LNCaP clone FGC (cell line): ENCODE data around the gene FN3K.

Experiments used
- DNase-seq: peaks from one replicate; pipeline ENCODE4 v3.0.0-alpha.2; 2011; ENCODE audit warnings: low read depth
- H3K4me3 ChIP-seq: 2 replicates; pipeline ENCODE4 v1.5.1; 2011; ENCODE audit warnings: mild to moderate bottlenecking, low read depth, low read length, control low read depth
- TF ChIP-seq, protein P1 (sequence below): IDR thresholded peaks from 2 replicates; pipeline ENCODE4 v1.5.1; 2012; ENCODE audit warnings: mild to moderate bottlenecking; ENCODE audit not compliant: control insufficient read depth, insufficient read depth; ENCODE audit errors: extremely low read depth

Gene FN3K

DNA sequence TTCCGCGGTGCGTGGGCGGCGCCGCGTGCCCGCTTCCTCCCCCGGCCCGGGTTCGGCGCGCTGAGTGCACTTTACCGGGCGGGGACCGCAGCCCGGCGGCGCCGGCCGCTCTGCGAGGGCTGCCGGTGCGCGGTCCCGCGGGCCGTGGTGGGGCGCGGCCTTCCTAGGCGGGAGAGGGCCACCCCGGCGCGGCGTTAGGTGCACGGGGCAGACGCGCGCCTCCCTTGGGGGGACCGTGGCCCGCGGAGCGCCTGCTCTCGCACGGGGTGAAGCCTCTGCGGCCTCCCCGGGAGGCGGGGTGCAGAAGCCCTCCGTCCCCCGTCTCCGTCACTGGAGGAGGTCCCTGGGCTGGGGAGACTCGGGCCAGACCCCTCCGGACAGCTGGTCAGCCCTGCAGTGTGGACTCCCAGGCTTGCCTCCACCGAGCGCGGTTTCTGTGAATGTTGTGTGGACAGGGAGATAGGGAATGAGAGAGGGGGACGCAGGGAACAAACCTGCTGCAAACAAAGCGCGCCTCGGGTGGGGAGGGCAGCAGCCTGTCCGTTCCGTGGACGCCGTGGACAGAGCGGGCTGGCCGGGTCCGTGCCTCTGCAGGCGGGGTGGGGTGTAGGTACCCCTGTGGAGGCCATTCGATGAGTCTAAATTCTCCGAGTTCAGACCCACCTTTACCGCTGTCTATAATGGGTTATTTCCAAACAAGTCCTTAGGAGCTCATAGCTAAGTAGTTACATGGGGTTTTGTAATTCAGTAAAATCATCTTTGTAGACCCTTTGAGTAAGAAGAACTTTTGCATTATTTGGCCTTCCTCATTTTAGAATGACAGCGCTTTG, 17.2 kb downstream of the FN3K start:
- no peak for DNase-seq
- H3K4me3 ChIP-seq: peak overlapping the region; percentile 85

DNA sequence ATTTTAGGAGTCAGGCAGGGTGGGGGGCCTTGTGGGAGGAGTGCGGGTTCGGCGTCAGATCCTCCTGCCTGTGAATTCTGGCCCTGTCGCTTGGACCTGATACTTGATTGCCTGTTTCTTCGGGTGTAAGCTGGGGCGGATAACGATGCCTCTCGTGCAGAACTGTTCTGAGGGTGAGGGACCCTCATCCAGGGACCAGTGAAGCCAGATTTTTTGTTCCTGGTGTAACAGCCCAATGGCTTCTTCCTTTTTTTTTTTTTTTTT, 17.7 kb downstream of the FN3K start:
- H3K4me3 ChIP-seq: peak overlapping the region; percentile 85
- DNase-seq: no peak
- TF ChIP-seq, protein P1, sequence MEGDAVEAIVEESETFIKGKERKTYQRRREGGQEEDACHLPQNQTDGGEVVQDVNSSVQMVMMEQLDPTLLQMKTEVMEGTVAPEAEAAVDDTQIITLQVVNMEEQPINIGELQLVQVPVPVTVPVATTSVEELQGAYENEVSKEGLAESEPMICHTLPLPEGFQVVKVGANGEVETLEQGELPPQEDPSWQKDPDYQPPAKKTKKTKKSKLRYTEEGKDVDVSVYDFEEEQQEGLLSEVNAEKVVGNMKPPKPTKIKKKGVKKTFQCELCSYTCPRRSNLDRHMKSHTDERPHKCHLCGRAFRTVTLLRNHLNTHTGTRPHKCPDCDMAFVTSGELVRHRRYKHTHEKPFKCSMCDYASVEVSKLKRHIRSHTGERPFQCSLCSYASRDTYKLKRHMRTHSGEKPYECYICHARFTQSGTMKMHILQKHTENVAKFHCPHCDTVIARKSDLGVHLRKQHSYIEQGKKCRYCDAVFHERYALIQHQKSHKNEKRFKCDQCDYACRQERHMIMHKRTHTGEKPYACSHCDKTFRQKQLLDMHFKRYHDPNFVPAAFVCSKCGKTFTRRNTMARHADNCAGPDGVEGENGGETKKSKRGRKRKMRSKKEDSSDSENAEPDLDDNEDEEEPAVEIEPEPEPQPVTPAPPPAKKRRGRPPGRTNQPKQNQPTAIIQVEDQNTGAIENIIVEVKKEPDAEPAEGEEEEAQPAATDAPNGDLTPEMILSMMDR: no peak

More for the DNA sequence above, 17.2 kb downstream of the FN3K start:
- TF ChIP-seq, protein P1: no peak

DNA sequence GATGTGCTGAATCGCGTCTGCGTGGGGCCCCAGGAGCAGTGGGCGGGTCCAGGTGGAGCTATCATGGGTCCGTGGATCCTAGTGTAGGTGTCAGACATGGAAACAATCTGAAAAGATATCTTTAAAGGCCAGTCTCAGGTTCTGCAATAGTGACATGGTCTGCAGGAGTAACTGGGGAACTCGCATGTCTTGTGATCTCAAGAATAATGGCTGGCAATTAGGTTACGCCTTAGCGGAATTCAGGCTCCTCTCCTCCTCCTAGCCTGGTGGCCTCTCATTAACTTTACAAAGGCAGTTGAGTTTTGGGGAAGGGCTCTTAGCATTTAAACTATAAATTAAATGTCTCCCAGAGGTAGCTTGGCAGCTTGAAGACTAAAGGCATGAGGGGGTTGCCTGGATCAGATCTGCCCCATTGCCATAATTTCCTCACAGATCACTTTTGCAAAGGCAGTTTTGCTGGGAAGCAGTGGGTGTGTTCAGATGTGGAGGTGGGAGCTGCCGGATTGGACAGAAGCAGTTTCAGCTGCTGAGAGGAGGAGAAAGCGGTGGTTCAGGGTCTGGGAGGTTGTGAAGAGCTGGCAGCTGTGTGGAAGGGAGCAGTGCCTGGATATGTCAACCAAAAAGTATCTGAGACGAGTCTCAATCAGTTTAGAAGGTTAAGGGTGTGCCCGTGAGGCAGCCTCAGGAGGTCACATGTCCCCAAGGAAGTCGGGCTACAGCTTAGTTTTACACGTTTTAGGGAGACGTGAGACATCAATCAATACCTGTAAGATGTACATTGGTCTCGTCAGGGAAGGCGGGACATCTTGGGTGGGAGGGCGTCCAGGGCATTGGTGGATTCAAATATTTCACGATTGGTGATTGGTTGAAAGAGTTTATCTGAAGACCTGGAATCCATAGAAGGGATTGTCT, 19.1 kb downstream of the FN3K start:
- TF ChIP-seq, protein P1: no peak
- DNase-seq: no peak
- H3K4me3 ChIP-seq: no peak overlapping the region

DNA sequence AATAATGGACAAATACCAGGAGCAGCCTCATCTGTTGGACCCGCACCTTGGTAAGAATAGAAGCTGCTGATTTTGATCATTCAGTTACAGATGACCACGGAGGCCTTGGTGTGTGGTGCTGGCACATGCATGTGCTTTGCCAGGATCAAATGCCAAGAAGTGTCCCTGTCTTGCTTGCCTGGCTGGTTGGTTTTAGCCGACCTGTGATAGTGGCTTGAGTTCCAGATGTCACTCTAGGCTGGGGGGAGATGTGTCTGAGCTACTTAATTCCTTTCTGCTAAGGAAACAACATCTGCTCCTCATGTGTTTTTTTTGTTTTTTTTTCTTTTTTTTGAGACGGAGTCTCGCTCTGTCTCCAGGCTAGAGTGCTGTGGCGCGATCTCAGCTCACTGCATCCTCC, 20.8 kb downstream of the FN3K start:
- no peak overlapping the region for H3K4me3 ChIP-seq
- DNase-seq: no peak
- TF ChIP-seq, protein P1: no peak

DNA sequence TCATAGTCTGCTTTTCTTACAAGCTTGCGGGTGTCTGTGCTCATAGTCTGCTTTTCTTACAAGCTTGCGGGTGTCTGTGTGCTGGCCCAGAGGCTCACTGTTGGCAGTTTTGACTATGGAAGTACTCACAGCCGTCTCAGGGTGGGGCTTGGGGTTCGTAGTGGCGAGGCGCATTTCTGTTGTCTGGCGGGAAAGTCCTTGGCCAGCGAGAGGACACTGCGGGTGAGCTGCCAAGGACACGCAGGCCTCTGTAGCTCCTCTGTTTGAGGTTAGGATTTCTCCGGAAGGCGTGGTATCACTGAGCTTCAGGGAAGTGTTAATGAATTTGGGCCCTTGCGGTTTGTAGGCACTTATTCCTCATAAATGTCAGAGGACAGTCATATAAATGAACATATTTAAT, 30.0 kb downstream of the FN3K start:
- H3K4me3 ChIP-seq: no peak overlapping the region
- no peak for DNase-seq
- TF ChIP-seq, protein P1: no peak

DNA sequence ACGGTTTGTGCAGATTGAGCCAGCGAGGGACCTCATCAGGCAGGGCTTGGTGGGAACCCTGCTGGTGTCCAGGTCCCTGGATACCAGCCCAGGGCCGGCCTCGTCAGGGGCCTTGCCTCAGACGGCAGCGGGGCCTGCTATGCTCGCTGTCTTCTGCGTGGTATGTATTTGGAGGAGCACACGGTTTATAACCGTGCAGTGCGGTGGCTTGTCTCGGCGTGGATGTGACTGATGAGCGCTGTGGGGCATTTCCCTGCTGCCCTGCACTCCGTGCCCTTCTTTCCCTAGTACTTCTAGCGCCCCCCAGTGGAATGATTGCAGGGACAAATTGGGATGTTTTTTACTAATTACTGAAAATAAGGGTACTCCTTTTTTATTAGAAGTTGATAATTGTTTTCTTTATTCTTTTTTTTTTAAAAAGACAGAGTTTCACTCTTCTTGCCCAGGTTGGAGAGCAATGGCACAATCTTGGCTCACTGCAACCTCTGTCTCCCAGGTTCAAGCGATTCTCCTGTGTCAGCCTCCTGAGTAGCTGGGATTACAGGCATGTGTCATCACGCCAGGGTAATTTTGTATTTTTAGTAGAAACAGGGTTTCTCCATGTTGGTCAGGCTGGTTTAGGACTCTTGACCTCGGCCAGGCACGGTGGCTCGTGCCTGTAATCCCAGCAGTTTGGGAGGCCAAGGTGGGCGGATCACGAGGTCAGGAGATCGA, 31.8 kb downstream of the FN3K start:
- no peak overlapping the region for H3K4me3 ChIP-seq
- no peak for DNase-seq
- TF ChIP-seq, protein P1: peak; percentile 69
